Measurements from ENCODE around the gene PALD1. TPM values are rescaled to one million over a fixed set of nuclear protein-coding genes. Genes with fewer than 3 reads are reported as not detected.

Gene PALD1
- total and polyA plus RNA-seq, 9 of the 15 experiments (the other 6 are each of a cell fraction or from before 2014, with no cell fraction given): 0.03 to 0.29 (median 0.09) TPM; not detected in 2

DNA sequence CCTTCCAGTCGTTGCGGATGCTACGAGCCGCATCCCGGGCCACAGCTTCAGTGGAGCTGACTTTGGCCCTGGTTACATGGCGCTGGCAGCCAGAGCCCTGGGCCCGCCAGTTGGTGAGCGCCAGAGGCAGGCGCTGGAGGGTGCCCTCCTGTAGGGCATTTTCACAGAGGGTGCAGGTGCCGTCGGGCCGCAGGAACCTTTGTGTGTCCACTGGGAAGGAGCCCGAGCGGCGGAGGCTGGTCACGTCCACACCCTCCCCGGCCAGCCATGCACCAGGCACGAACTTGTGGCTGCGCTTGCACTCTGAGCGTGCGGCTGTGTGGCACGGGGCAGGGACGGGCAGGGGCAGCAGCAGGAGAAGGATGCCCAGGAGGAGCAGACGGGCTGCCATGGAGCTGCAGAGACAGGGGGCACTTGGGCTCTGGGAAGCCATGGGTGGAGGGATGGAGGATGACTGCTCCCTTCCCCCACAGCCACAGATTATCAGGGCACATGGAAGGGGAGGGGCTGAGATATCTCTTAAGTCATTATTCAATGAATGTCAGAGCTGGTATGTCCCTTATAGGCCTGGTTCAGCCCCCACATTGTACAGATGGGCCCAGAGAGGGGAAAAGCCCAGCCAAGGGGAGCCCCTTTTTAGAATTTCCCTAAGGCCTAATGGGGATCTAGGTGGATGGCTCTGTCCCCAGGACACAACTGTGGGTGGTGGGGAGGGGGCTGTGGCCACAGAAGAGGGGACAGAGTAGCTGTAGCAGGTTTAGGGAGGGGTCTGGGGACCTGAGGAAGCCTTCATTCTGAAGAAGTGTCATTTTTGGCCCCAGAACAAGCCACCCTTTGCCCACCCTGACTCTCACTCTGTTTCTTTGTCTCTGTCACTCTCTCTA, 122.2 kb downstream of the PALD1 start (continued):
- TF ChIP-seq DDX20 (tag; IDR thresholded peaks at IDR 0.05; ENCODE audit: low read depth) (no peak), FOXJ2 (tag; IDR thresholded peaks at IDR 0.05) (no peak), ZBTB17 (CRISPR knock-in tag; IDR thresholded peaks at IDR 0.05) (no peak), CREBBP (IDR thresholded peaks at IDR 0.05; ENCODE audit: low read depth, low read length) (no peak), MIER1 (IDR thresholded peaks at IDR 0.05; ENCODE audit: low read depth) (no peak), ZNF232 (CRISPR knock-in tag; IDR thresholded peaks at IDR 0.05) (no peak), MTA3 (IDR thresholded peaks at IDR 0.05; ENCODE audit: borderline replicate concordance) (0 out of 2 replicates have a peak, but pooled peaks have one; percentile 12), PPARD (CRISPR knock-in tag; IDR thresholded peaks at IDR 0.05) (no peak), POLR2G (IDR thresholded peaks at IDR 0.05; ENCODE audit: low read depth, low read length) (no peak), NCOA2 (IDR thresholded peaks at IDR 0.05; ENCODE audit: partially characterized antibody in 2 of 2) (no peak), TEAD4 (IDR thresholded peaks at IDR 0.05; ENCODE audit: low read length) (peak; percentile 41; the same call in 1 of the 2 replicates), TEAD4 (CRISPR knock-in tag; IDR thresholded peaks at IDR 0.05; ENCODE audit: borderline replicate concordance) (no peak), TEAD2 (tag; IDR thresholded peaks at IDR 0.05) (no peak), THRAP3 (IDR thresholded peaks at IDR 0.05; ENCODE audit: borderline replicate concordance) (no peak), ESRRB (CRISPR knock-in tag; IDR thresholded peaks at IDR 0.05; ENCODE audit: borderline replicate concordance) (no peak), POLR2AphosphoS2 (IDR thresholded peaks at IDR 0.05; ENCODE audit: low read length) (no peak), KAT7 (CRISPR knock-in tag; IDR thresholded peaks at IDR 0.05; ENCODE audit: borderline replicate concordance) (peak; percentile 80; the same call in 1 of the 2 replicates), FIP1L1 (IDR thresholded peaks at IDR 0.05; ENCODE audit: low read depth, low read length, poor library complexity, severe bottlenecking) (no peak), POLR2H (tag; IDR thresholded peaks at IDR 0.05; ENCODE audit: low read depth) (no peak), ADNP (tag; IDR thresholded peaks at IDR 0.05) (no peak), ZFP1 (CRISPR knock-in tag; IDR thresholded peaks at IDR 0.05) (no peak), NR2C2 (CRISPR knock-in tag; IDR thresholded peaks at IDR 0.05) (no peak), NR2C2 (tag; IDR thresholded peaks at IDR 0.05) (no peak)
- TF ChIP-seq, protein P1, sequence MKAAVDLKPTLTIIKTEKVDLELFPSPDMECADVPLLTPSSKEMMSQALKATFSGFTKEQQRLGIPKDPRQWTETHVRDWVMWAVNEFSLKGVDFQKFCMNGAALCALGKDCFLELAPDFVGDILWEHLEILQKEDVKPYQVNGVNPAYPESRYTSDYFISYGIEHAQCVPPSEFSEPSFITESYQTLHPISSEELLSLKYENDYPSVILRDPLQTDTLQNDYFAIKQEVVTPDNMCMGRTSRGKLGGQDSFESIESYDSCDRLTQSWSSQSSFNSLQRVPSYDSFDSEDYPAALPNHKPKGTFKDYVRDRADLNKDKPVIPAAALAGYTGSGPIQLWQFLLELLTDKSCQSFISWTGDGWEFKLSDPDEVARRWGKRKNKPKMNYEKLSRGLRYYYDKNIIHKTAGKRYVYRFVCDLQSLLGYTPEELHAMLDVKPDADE (conservative IDR thresholded peaks at IDR 0.05; ENCODE audit: control insufficient read depth, low read depth, low read length): no peak
- TF ChIP-seq, protein P2, sequence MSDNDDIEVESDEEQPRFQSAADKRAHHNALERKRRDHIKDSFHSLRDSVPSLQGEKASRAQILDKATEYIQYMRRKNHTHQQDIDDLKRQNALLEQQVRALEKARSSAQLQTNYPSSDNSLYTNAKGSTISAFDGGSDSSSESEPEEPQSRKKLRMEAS (CRISPR knock-in tag; IDR thresholded peaks at IDR 0.05): no peak
- TF ChIP-seq, protein P3, sequence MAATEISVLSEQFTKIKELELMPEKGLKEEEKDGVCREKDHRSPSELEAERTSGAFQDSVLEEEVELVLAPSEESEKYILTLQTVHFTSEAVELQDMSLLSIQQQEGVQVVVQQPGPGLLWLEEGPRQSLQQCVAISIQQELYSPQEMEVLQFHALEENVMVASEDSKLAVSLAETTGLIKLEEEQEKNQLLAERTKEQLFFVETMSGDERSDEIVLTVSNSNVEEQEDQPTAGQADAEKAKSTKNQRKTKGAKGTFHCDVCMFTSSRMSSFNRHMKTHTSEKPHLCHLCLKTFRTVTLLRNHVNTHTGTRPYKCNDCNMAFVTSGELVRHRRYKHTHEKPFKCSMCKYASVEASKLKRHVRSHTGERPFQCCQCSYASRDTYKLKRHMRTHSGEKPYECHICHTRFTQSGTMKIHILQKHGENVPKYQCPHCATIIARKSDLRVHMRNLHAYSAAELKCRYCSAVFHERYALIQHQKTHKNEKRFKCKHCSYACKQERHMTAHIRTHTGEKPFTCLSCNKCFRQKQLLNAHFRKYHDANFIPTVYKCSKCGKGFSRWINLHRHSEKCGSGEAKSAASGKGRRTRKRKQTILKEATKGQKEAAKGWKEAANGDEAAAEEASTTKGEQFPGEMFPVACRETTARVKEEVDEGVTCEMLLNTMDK (IDR thresholded peaks at IDR 0.05; ENCODE audit: borderline replicate concordance, insufficient read depth, low read depth, low read length, poor library complexity, severe bottlenecking): no peak
